Adipocyte (in vitro differentiated cells): Measurements from ENCODE around the gene COL23A1.
A peak's percentile ranks its signal among the peaks of the same experiment; 100 is the strongest.

Source experiments
- DNase-seq: peaks from one replicate; pipeline ENCODE4 v3.0.0-alpha.2; 2015; ENCODE audit warnings: low read depth
- H3K27me3 ChIP-seq: replicated peaks from 2 replicates; pipeline ENCODE4 v1.7.0; 2013; ENCODE audit warnings: mild to moderate bottlenecking, low read length, moderate library complexity; ENCODE audit not compliant: control insufficient read depth, insufficient read depth
- H3K36me3 ChIP-seq: 2 replicates; pipeline ENCODE4 v1.7.0; 2013; ENCODE audit warnings: low read length, mild to moderate bottlenecking, moderate library complexity; ENCODE audit not compliant: control insufficient read depth, insufficient read depth, severe bottlenecking
- H3K4me1 ChIP-seq: 2 replicates; pipeline ENCODE4 v1.7.0; 2013; ENCODE audit warnings: mild to moderate bottlenecking, low read length, moderate library complexity; ENCODE audit not compliant: control insufficient read depth, insufficient read depth
- H3K4me3 ChIP-seq: 2 replicates; pipeline ENCODE4 v1.7.0; 2013; ENCODE audit warnings: mild to moderate bottlenecking, low read length, moderate library complexity
- H3K9ac ChIP-seq: 2 replicates; pipeline ENCODE4 v1.7.0; 2013; ENCODE audit warnings: mild to moderate bottlenecking, low read length, moderate library complexity
- H3K9me3 ChIP-seq: 2 replicates; pipeline ENCODE4 v1.7.0; 2013; ENCODE audit warnings: mild to moderate bottlenecking, low read length, moderate library complexity; ENCODE audit not compliant: control insufficient read depth

The COL23A1 gene

GRCh38 chr5:178590141-178590923, at the start of gene COL23A1:
Gene COL23A1 (minus strand): TSS chr5:178590393.
- no peak within 1 kb of the TSS for H3K9ac ChIP-seq
- H3K4me3 ChIP-seq: peak within 1 kb of the TSS; percentile 57
- peak; percentile 66 for DNase-seq
- H3K27me3 ChIP-seq: peaks cover 43% of the 10 kb centered on the region
- H3K9me3 ChIP-seq: peaks cover 7% of the 10 kb centered on the region
- peaks cover 4% of the 10 kb centered on the region for H3K36me3 ChIP-seq
- H3K4me1 ChIP-seq: peaks cover 8% of the 10 kb centered on the region

GRCh38 chr5:178637356-178638074, 47.3 kb upstream of the COL23A1 start:
- H3K27me3 ChIP-seq: no peaks in the 10 kb centered on the region
- no peak overlapping the region for H3K4me3 ChIP-seq
- no peak overlapping the region for H3K9ac ChIP-seq
- H3K36me3 ChIP-seq: no peaks in the 10 kb centered on the region
- peaks cover 6% of the 10 kb centered on the region for H3K9me3 ChIP-seq
- H3K4me1 ChIP-seq: peaks cover 7% of the 10 kb centered on the region
- no peak for DNase-seq

- no peaks in the 10 kb centered on the region for H3K4me1 ChIP-seq
- H3K36me3 ChIP-seq: no peaks in the 10 kb centered on the region
- no peak overlapping the region for H3K4me3 ChIP-seq
- no peak overlapping the region for H3K9ac ChIP-seq
- no peak for DNase-seq
- no peaks in the 10 kb centered on the region for H3K27me3 ChIP-seq
- no peaks in the 10 kb centered on the region for H3K9me3 ChIP-seq
Measured at GRCh38 chr5:178632285-178632684, 42.1 kb upstream of the COL23A1 start.

GRCh38 chr5:178630951-178631350, 40.8 kb upstream of the COL23A1 start:
- Histone ChIP-seq H3K9me3 (no peaks in the 10 kb centered on the region), H3K9ac (no peak overlapping the region), H3K4me3 (no peak overlapping the region), H3K4me1 (no peaks in the 10 kb centered on the region), H3K27me3 (no peaks in the 10 kb centered on the region), H3K36me3 (no peaks in the 10 kb centered on the region)
- DNase-seq: no peak

GRCh38 chr5:178630475-178630930, 40.3 kb upstream of the COL23A1 start:
- Histone ChIP-seq H3K9me3 (no peaks in the 10 kb centered on the region), H3K4me1 (no peaks in the 10 kb centered on the region), H3K27me3 (no peaks in the 10 kb centered on the region), H3K36me3 (no peaks in the 10 kb centered on the region), H3K4me3 (no peak overlapping the region), H3K9ac (no peak overlapping the region)
- DNase-seq: no peak

- Histone ChIP-seq H3K27me3 (no peaks in the 10 kb centered on the region), H3K9ac (peak overlapping the region; percentile 75), H3K36me3 (peaks cover 10% of the 10 kb centered on the region), H3K4me3 (peak overlapping the region; percentile 82), H3K9me3 (no peaks in the 10 kb centered on the region), H3K4me1 (peaks cover 21% of the 10 kb centered on the region)
- DNase-seq: no peak
Measured at GRCh38 chr5:178627259-178627598, 37.0 kb upstream of the COL23A1 start.

- peaks cover 15% of the 10 kb centered on the region for H3K36me3 ChIP-seq
- peak within 1 kb of the TSS; percentile 100 for H3K9ac ChIP-seq
- H3K4me3 ChIP-seq: peak within 1 kb of the TSS; percentile 99
- no peaks in the 10 kb centered on the region for H3K9me3 ChIP-seq
- DNase-seq: peak; percentile 98
- H3K27me3 ChIP-seq: no peaks in the 10 kb centered on the region
- peaks cover 21% of the 10 kb centered on the region for H3K4me1 ChIP-seq
Measured at GRCh38 chr5:178626484-178627258, 36.5 kb upstream of the COL23A1 start, which contains the start of gene CLK4. Gene CLK4 (minus strand): TSS chr5:178627050. CDS start chr5:178623416, 3,634 bp downstream.

GRCh38 chr5:178625679-178626483, 35.7 kb upstream of the COL23A1 start:
- Histone ChIP-seq H3K9ac (peak overlapping the region; percentile 100), H3K4me1 (peaks cover 25% of the 10 kb centered on the region), H3K36me3 (peaks cover 23% of the 10 kb centered on the region), H3K4me3 (peak overlapping the region; percentile 99), H3K9me3 (no peaks in the 10 kb centered on the region), H3K27me3 (no peaks in the 10 kb centered on the region)
- DNase-seq: peak; percentile 71

GRCh38 chr5:178624631-178625546, 34.7 kb upstream of the COL23A1 start:
- Histone ChIP-seq H3K27me3 (no peaks in the 10 kb centered on the region), H3K36me3 (peaks cover 33% of the 10 kb centered on the region), H3K9me3 (no peaks in the 10 kb centered on the region), H3K4me1 (peaks cover 33% of the 10 kb centered on the region), H3K4me3 (peak overlapping the region; percentile 99), H3K9ac (peak overlapping the region; percentile 100)
- DNase-seq: peak; percentile 44
